ENCODE data around the gene SPATS1.
"Not testable (repeated sequence)": the region's sequence is repeated elsewhere in the genome, so short reads cannot be mapped to it uniquely, and the experiment has no call there.

Gene SPATS1

DNA sequence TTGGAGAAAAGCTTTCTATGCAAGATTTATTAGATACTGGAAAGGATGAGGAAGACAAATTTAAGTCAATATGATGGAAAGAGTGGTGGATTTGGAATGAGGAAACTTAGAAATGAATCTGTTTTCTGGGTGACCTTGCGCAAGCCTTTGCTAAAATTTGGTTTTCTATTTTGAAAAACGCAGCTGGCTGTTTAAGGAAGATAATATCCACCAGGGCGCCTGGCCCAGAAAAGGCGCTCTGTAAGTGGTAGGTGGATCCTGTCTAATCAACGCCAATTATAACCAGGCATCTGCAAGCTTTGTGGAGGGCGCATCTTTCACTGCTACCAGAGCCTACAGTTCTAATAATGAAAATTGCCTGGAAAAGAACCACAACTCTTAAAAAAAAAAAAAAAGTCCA lies 398 bp upstream of the SPATS1 start:
- DNase-seq (ENCODE audit: low read depth) = no peak

DNA sequence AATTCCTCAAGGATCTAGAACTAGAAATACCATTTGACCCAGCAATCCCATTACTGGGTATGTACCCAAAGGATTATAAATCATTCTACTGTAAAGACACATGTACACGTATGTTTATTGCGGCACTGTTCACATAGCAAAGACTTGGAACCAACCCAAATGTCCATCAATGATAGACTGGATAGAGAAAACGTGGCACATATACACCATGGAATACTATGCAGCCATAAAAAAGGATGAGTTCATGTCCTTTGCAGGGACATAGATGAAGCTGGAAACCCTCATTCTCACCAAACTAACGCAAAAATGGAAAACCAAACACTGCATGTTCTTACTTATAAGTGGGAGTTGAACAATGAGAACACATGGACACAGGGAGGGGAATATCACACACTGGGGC lies 4.4 kb downstream of the SPATS1 start:
- not testable (repeated sequence) for DNase-seq (ENCODE audit: low read depth)

DNA sequence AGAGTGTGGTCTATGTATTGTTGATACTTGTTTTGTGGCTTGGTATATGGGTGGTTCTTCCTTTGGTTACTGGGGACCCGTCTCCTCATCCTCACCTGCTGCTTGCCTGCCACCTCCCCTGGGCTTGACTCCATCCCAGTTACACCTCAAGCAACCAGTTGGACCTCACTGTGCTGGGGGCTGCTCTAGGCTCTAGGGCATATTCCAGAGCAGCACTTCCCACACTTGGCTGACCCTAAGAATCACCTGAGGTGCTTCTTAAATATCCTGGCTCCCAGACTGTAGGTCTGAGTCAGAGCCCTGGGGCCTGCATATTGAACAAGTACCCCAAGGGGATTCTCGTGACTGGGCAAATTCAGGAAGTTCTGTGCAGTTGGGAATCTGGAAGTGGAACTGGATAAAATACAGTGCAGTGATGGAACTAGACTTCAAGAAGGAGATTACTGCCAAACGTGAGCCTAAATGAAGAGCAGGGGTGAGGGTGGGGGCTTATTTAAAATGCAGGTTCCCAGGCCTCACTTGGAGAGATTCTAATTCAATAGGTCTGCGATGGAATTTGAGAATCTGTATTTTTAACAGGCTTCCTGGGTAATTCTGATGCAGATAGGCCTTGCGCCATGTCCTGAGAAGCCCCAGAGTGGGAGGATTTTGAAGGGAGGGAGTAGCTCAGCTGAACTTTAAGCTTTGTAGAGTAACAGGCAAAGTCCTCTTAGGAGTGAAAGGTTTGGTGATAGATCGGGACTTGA lies 7.6 kb downstream of the SPATS1 start:
- DNase-seq (ENCODE audit: low read depth) = no peak

DNA sequence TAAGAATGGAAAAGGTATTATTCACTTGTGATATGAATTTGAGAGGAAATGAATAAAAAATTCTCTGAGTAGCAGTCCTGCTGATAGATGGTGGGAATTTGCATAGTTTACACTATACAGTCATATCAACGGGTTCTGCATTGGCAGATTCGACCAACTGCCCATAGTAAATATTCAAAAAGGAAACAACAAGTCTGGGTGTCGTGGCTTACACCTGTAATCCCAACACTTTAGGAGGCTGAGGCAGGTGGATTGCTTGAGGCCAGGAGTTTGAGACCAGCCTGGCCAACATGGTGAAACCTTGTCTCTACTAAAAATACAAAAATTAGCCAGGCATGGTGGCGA lies 8.2 kb downstream of the SPATS1 start:
- not testable (repeated sequence) for DNase-seq (ENCODE audit: low read depth)

DNA sequence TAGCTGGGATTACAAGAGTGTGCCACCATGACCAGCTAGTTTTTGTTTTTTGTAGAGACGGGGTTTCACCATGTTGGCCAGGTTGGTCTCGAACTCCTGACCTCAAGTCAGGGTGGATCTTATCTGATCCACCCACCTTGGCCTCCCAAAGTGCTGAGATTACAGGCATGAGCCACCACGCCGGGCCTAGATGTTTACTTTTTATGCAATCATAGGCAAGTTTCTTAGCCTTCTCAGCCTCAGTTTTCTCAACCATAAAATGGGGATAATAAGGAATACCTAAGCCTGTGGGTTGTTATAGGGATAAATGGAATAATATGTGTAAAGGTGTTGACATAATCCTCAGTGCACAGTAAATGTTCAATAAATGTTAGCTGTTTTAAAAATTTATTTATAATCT lies 9.8 kb downstream of the SPATS1 start:
- no peak for DNase-seq (ENCODE audit: low read depth)

DNA sequence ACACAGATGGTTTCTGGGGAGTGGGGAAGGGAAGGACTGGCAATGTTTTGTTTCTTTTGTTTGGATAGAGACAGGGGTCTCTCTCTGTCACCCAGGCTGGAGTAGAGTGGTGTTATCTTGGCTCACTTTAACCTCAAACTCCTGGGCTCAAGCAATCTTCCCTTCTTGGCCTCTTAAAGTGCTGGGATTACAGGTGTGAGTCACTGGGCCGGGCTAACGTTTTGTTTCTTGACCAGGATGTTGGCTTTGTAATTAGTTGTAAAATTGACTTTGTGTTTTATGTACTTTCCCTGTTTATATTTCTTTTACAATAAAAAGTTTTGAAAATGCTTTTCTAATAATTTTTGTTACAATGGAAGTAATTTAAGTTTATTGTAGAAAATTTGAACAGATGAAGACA lies 10.9 kb downstream of the SPATS1 start:
- DNase-seq (ENCODE audit: low read depth) = no peak

DNA sequence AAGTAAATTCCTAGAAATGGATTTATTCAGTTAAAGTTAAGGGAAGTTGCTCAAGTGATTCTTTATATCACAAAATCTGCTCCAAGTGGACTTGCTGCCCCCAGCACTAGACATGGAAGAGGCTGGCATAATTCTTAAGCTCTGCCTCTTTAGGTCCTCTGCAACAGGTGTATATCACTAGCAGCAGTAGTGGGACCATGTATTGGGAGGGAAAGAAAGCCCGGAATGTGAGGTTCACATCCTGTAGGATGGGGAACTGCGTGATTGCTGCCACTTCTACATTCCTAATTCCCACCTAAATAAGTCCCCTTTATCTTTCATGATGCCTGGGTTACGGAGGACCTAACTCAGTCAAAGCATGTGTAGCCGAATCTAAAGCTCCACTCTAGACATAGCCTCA lies 13.2 kb downstream of the SPATS1 start:
- DNase-seq (ENCODE audit: low read depth) = no peak

DNA sequence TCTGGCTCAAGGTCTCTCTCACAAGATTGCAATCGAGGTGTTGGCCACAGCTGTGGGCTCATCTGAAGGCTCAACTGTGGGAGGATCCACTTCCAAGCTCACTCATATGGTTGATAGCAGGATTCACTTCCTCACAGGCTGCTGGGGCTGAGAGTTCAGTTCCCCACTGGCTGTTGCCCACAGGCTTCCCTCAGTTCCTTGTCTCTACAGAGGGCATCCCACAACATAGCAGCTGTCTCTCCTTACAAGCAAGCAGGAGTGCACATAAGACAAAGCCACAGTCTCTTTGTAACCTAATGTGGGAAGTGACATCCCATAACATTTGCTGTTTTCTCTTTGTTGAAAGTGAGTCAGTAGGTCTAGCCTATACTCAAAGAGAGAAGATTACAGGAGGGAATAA lies 14.0 kb downstream of the SPATS1 start:
- DNase-seq (ENCODE audit: low read depth) = no peak

DNA sequence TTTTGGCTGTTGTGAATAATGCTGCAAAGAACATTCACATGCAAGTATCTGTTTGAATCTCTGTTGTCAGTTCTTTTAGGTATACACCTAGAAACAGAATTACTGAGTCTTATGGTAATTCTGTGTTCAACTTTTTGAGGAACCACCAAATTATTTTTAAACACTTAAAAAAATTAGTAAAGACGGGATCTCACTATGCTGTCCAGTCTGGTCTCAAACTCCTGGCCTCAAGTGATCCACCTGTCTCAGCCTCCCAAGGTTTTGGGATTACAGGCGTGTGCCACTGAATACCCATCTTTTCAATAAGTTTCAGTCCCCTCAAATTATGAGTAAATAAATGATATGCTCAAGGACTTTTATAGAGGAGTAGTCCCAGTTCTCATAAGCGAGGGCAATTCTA lies 17.5 kb downstream of the SPATS1 start:
- DNase-seq (ENCODE audit: low read depth) = no peak

DNA sequence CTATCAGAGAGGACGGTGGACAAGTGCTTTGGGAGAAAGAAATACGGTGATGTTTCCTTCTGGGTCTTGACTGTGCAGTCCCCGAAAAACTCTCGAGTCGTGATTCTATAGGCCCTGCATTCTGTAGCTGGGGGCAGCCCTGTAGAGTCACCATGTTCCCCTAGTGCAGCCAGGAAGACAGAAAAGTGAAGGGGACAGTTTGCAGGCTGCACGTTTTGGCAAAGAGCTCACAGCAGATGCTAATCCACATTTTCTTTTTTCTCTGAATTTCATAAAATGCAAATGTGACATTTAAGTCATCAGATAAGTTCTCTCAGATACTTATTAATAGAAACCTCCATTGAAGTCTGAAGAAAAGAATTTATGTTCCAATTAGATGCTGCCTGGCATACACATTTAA lies 19.5 kb downstream of the SPATS1 start:
- no peak for DNase-seq (ENCODE audit: low read depth)

DNA sequence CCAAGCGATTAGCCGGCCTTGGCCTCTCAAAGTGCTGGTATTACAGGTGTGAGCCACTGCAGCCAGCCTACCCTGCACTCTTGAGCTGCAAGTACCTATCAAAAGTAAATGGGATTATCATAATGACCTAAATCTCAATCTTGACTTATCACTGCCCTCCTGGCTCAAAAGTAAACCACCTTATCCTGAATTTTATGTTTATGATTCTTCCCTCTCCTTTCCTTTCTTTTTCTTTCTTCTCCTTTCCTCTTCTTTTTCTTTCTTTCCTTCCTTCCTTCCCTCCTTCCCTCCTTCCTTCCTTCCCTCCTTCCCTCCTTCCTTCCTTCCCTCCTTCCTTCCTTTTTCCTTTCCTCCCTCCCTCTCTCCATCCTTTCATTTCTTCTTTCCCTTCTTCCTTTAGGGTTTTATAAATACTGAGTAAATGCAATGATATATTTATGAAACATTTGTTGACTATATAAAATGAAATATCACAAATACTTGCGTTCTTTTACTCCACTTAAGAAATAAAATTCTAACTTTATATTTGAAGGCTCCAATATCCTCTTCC lies 21.0 kb downstream of the SPATS1 start:
- DNase-seq (ENCODE audit: low read depth) = no peak

DNA sequence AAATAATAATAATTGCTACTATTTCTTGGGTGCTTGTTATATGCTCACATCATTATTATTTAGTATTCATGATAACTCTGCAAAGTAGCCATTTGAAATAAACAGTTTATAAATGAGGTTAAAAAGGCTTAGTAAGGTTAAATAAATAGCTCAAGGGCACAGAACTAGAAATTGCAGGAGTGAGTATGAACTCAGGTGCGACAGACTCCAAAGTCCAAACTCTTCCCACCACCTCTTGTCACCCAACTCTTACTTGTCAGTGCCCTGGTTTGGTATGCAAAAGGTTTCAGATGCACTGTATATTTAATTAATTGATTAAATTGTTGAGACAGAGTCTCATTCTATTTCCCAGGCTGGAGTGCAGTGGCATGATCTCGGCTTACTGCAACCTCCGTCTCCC lies 24.3 kb downstream of the SPATS1 start:
- DNase-seq (ENCODE audit: low read depth) = no peak

DNA sequence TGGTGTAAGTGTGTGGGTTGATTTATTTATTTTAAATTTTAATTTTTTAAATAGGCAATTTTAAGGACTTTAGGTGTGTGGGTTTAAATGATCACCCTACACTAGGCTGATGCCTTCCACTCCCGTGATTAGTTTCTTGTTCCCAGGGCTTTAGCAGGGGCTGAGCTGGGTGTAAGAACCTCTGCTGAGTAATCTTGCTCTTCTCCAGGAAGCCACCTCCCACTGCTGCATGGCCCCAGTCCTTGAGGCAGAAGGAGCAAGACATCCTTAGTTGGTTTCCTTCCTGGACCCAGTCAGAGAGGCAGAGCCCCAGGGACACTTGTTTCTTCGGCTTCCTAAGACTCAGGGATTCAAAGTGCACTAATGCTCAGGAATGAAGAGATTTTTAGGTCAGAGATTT lies 25.2 kb downstream of the SPATS1 start:
- DNase-seq (ENCODE audit: low read depth) = no peak

DNA sequence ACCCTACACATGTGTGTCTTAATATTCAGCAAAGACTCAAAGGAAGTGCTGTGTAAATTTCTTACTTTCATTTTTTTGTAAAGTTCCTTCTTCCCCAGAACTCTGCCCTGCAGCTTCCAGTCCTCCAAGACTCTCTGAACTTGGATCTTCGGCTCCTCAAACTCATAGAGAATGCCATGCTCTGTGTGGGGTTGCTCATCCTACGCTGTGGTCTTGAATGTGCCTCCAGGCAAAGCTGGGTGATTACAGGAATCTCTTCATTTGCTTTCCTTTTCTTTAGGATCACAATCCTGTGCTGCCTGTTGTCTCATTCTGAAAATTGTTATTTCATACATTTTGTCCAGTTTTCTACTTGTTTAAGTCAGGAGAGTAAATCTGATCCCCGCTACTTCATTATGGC lies 30.6 kb downstream of the SPATS1 start:
- no peak for DNase-seq (ENCODE audit: low read depth)

DNA sequence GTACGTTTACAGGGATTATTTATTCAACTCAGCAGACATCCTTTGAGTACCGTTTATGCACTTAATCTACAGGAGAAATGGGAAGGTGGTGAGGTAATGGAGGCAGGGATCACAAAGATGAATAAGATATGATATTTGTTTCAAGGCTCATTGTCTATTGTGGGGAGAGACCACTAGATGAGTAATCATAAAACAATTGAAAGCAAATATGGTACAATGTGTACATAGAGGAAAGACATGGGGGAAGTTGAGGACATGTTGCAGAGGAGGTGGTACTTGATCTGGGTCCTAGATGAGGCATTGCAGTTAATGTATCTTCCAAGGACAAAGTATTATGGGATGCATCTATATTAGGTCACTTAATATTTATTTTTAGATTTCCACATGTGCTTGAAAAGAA lies 31.3 kb downstream of the SPATS1 start:
- no peak for DNase-seq (ENCODE audit: low read depth)

DNA sequence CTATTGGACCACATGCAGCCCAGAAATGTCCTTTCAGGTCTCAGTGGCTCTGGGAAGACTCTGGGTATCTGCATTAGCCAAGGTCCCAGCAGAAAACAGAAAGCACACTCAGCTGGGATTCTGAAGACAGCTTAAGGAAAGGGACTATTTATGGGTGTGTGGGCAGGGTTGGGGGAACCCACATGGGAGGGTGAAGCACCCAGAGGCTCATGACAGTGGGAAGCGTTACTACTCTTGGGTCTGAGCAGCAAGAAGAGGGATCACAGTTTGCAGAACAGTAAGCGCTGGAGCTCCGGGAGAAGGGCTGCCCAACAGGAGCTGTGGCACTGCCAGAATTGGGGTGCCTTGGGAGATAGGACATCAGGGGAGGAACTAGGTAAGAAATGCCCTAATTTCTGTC lies 32.6 kb downstream of the SPATS1 start:
- no peak for DNase-seq (ENCODE audit: low read depth)

DNA sequence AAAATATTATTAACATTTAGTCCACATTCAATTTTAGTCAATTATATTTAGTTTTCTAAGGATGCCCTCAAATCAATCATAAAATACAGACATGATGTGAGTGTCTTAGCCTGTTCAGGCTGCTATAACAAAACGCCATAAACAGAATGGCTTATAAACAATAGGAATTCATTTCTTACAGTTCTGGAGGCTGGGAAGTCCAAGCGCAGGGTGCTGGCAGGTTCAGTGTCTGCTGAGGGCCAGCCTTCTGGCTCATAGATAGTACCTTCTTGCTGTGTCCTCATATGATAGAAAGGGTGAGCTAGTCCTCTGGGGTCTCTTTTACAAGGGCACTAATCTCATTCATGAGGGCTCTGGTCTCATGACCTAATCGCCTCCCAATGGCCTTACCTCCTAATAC lies 35.0 kb downstream of the SPATS1 start:
- DNase-seq (ENCODE audit: low read depth) = no peak

DNA sequence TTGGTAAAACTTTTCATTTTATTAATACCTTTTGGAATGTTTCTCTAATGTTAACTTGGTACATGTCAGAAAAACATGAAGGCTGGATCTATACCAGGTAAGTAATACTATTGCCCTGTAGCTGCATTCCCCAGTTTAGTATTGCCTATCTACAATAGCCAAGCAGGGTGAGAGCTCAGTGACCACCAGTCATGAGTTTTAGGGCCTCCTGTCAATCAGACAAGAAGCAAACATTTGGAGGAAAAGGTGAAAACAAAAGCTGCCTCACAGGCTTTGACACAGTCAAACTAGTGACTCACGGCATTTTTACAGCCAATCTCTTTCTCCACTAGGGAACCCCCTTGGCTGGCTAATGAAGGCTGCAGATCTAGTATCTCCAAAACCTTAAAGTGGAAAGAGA lies 35.5 kb downstream of the SPATS1 start:
- DNase-seq (ENCODE audit: low read depth) = no peak

DNA sequence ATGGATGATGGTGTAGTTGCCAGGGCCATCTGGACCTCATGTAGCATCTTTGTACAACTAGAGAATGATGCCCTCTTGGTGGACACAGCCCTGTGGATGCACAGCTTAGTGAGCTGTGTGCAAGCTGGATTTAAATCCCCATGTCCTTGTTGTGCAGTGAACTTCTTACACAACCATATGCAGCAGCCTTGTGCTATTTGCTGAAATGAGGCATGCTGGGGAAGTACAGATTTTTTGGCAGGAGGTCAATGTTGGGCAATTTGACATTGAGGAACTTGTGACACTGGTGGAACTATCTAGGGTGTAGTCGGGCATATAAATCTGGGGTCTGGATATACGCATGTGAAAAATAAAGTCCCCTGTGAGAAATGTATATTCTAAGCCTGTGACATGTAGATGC lies 39.3 kb downstream of the SPATS1 start:
- no peak for DNase-seq (ENCODE audit: low read depth)

DNA sequence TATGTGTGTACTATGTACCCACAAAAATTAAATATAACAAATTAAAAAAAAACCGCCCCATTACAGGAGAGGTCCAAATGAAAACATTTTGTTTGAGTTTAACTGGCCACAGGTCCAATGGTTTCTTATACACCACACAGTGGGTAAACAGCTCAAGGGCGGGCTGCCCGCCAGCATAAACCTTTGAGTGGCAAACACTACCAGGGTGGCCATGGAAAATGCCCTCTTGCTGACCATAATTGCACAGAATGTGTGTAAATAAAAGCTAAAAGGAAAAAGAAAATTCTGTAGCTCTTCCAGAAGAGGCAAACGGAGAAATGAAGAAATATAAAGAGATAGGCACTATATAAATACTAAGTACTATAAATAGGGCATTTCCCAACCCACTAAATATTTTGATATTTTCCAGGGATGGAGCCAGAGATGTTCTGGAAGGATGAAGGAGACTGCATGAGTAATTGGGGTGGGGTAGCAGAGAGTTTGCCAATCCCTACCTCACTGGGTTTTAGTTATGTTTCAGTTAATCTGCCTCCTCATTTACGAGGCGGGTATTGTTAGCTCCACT lies 44.0 kb downstream of the SPATS1 start:
- peak; percentile 72 for DNase-seq (ENCODE audit: low read depth)

DNA sequence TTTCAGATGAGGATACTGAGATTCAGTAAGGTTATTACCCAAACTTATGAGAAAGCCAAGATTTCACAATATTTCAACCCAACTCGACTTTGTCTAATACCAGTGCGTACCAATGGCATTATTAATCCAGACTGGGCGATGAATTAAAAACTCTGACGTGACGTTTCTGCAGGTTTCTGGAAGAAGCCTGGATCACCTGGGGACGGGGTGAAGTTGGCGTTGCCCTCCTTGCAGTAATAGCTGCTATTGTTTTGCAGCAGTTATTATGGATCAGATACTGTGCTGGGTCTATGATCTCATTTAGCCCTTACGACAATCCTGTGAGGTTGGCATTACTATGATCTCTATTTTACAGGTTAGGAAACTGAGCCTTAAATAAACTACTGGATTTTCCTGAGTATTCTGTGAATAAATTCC lies 44.5 kb downstream of the SPATS1 start:
- DNase-seq (ENCODE audit: low read depth) = no peak

DNA sequence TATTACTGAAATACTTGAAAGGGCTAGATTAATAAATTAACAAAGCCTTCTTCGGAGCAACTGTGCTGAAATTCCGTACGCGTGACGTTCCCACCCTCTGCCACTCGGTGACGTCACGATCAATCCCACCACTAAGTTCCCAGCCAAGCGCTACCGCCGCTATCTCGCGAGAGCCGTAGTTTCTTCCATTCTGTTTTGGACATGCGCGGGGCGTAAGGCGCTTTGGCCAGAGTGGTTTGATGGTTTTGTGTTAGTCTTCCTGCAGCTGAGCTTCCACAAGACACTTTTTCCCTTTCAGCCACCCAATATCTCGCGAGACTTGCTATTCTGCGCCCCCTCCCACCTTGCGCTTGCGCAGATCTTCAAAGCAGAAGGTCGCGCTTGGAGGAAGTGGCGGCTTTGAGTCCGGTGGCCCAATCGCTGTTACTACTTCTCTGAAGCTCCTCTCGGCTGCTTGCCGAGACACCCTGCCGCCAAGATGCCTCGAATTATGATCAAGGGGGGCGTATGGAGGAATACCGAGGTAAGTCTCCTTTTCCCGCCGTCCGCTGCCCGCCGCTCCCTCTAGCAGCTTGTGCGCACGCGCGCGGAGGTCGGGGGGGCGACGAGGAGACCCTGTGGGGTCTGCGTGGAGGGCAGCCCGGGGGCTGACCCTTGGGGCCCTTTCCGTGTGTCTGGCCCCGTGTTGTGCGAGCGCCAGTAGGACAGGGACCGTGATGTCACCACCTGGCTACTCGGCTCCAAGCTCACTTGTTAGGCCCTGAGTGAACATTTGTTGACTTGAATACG lies 45.1 kb downstream of the SPATS1 start, which contains the start of gene CDC5L:
TSS of gene CDC5L (plus strand) at position 361 of the 789 bp plus-strand sequence. CDS start at position 479, 118 bp downstream.
- DNase-seq (ENCODE audit: low read depth) = peak; percentile 98

DNA sequence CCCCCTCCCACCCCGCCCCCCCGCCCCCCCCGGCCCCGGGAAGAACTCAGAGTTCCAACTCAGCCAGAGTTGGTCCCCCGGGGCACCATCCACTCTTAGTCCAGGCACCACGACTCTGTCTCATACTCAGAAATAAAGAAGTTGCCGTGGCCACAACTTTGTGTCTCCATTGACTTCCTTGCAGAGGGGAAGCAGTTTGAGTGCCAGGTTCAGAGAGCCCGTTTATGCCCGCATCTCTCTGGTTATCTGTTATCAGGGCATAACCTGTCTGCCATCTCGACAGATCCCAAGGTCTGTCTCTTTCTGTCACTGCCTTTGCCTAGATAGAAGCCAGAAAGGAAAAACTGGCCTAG lies 45.7 kb downstream of the SPATS1 start:
- DNase-seq (ENCODE audit: low read depth) = no peak

All from stromal cell of bone marrow (primary cell).